Mesenchymal stem cell (in vitro differentiated cells and primary cell): ENCODE results near the gene PIGN.
"Not testable (repeated sequence)": the region's sequence is repeated elsewhere in the genome, so short reads cannot be mapped to it uniquely, and the experiment has no call there.

Experiments used
- DNase-seq: peaks from one replicate; pipeline ENCODE4 v3.0.0-alpha.2; 2013
- H2AFZ ChIP-seq: one replicate; pipeline ENCODE4 v1.6.1; 2013; ENCODE audit warnings: low read depth, mild to moderate bottlenecking, control low read depth, inconsistent platforms, low read length, moderate library complexity
- H2AK5ac ChIP-seq: 2 replicates; pipeline ENCODE4 v1.6.1; 2013; ENCODE audit warnings: low read length, moderate library complexity, mild to moderate bottlenecking, inconsistent platforms; ENCODE audit not compliant: severe bottlenecking
- H2BK120ac ChIP-seq: one replicate; pipeline ENCODE4 v1.6.1; 2013; ENCODE audit warnings: low read depth, mild to moderate bottlenecking, inconsistent platforms, low read length, moderate library complexity
- H2BK12ac ChIP-seq, 2 experiments: one replicate each; pipeline ENCODE4 v1.6.1; 2013; ENCODE audit warnings: inconsistent platforms in 2 of 2, low read length in 2 of 2, mild to moderate bottlenecking in 2 of 2, moderate library complexity in 2 of 2, control low read depth in 1 of 2
- H2BK15ac ChIP-seq: one replicate; pipeline ENCODE4 v1.6.1; 2013; ENCODE audit warnings: mild to moderate bottlenecking, low read depth, inconsistent platforms; ENCODE audit not compliant: poor library complexity, severe bottlenecking
- H2BK5ac ChIP-seq: 2 replicates; pipeline ENCODE4 v1.6.1; 2013; ENCODE audit warnings: low read depth, mild to moderate bottlenecking, low read length, control low read depth, inconsistent platforms; ENCODE audit not compliant: poor library complexity, severe bottlenecking
- H3K14ac ChIP-seq, 2 experiments: one replicate each; pipeline ENCODE4 v1.6.1; 2013; ENCODE audit warnings: inconsistent platforms in 2 of 2, low read length in 2 of 2, control low read depth in 1 of 2, mild to moderate bottlenecking in 1 of 2, moderate library complexity in 1 of 2
- H3K18ac ChIP-seq, 2 experiments: one replicate each; pipeline ENCODE4 v1.6.1; 2013; ENCODE audit warnings: inconsistent platforms in 2 of 2, low read length in 2 of 2, control low read depth in 1 of 2, low read depth in 1 of 2, mild to moderate bottlenecking in 1 of 2
- H3K23ac ChIP-seq, 2 experiments: one replicate each; pipeline ENCODE4 v1.6.1; 2013; ENCODE audit warnings: inconsistent platforms in 2 of 2, low read length in 2 of 2, mild to moderate bottlenecking in 2 of 2, moderate library complexity in 2 of 2, control low read depth in 1 of 2
- H3K27ac ChIP-seq: 2 replicates; pipeline ENCODE4 v1.5.1; 2013; ENCODE audit warnings: mild to moderate bottlenecking, moderate library complexity, low read length, control low read depth, inconsistent platforms; ENCODE audit not compliant: poor library complexity, severe bottlenecking
- H3K27me3 ChIP-seq, 2 experiments: 2 replicates each; pipeline versions ENCODE4 v1.6.1 to v1.7.0; 2013; ENCODE audit warnings: low read length in 2 of 2, mild to moderate bottlenecking in 2 of 2, moderate library complexity in 2 of 2, control low read depth in 1 of 2, inconsistent platforms in 1 of 2; ENCODE audit not compliant: control insufficient read depth in 1 of 2, insufficient read depth in 1 of 2
- H3K36me3 ChIP-seq, 2 experiments: 2 replicates each; pipeline versions ENCODE4 v1.6.1 to v1.7.0; 2013; ENCODE audit warnings: low read length in 2 of 2, control low read depth in 1 of 2, inconsistent platforms in 1 of 2, low read depth in 1 of 2, mild to moderate bottlenecking in 1 of 2; ENCODE audit not compliant: insufficient read depth in 2 of 2, control insufficient read depth in 1 of 2
- H3K4ac ChIP-seq, 2 experiments: one replicate each; pipeline ENCODE4 v1.6.1; 2013; ENCODE audit warnings: inconsistent platforms in 2 of 2, low read length in 2 of 2, mild to moderate bottlenecking in 2 of 2, moderate library complexity in 2 of 2, control low read depth in 1 of 2, low read depth in 1 of 2
- H3K4me1 ChIP-seq: 2 replicates; pipeline ENCODE4 v1.6.1; 2013; ENCODE audit warnings: low read depth, low read length, control low read depth; ENCODE audit not compliant: control insufficient read depth, insufficient read depth
- H3K4me2 ChIP-seq: 2 replicates; pipeline ENCODE4 v1.6.1; 2013; ENCODE audit warnings: low read length, mild to moderate bottlenecking, inconsistent platforms; ENCODE audit not compliant: poor library complexity, severe bottlenecking
- H3K4me3 ChIP-seq, 2 experiments: 2 replicates each; pipeline versions ENCODE4 v1.5.1 to v1.7.0; 2013; ENCODE audit warnings: low read length in 2 of 2, mild to moderate bottlenecking in 2 of 2, control low read depth in 1 of 2, low read depth in 1 of 2; ENCODE audit not compliant: insufficient read depth in 1 of 2
- H3K79me1 ChIP-seq: replicated peaks from 2 replicates; pipeline ENCODE4 v1.6.1; 2013; ENCODE audit warnings: mild to moderate bottlenecking, control low read depth, low read length, inconsistent platforms; ENCODE audit not compliant: poor library complexity, severe bottlenecking
- H3K9ac ChIP-seq: 2 replicates; pipeline ENCODE4 v1.7.0; 2013; ENCODE audit warnings: mild to moderate bottlenecking, low read length, moderate library complexity
- H3K9me3 ChIP-seq: 2 replicates; pipeline ENCODE4 v1.7.0; 2013; ENCODE audit warnings: mild to moderate bottlenecking, low read length; ENCODE audit not compliant: control insufficient read depth
- H4K8ac ChIP-seq: one replicate; pipeline ENCODE4 v1.6.1; 2013; ENCODE audit warnings: inconsistent platforms, mild to moderate bottlenecking, low read length, moderate library complexity
- H4K91ac ChIP-seq: one replicate; pipeline ENCODE4 v1.6.1; 2013; ENCODE audit warnings: mild to moderate bottlenecking, low read length, inconsistent platforms
- WGBS: methylation state at CpG from one replicate; pipeline ENCODE4 v1.1.7; 2013; ENCODE audit warnings: mixed read lengths; 5-methylcytosine and 5-hydroxymethylcytosine counted together

The PIGN gene

DNA sequence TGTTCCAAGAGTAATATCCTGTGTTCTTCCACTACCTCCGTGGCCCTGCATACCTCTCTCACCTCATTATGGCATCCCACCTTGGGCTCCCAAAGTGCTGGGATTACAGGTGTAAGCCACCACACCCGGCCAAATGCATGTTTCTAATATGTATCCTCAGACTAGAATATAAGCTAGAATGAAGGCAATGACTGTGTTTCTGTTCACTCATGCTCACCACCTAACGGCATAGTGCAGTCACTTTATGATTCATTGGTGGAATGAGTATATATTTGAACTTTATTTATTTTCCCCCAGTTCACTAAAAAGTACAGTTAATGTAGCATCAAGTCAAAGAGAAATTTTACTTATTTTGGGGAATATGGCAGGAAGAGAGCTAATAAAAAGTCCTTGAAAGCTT lies 11.3 kb downstream of the PIGN start:
- Histone ChIP-seq H4K91ac (no peak overlapping the region), H3K14ac (no peak overlapping the region), H3K4me1 (no peaks in the 10 kb centered on the region), H3K27me3 (no peaks in the 10 kb centered on the region), H2BK5ac (no peak overlapping the region), H3K27ac (no peak overlapping the region), H3K4me3 (no peak overlapping the region), H2BK15ac (no peak overlapping the region), H2AFZ (no peak overlapping the region), H3K9me3 (no peaks in the 10 kb centered on the region), H2BK120ac (no peak overlapping the region), H3K79me1 (peaks cover 6% of the 10 kb centered on the region), H3K4ac (no peak overlapping the region), H4K8ac (no peak overlapping the region), H2AK5ac (no peak overlapping the region), H3K18ac (no peak overlapping the region), H3K23ac (no peak overlapping the region), H3K4me2 (no peak overlapping the region), H3K9ac (no peak overlapping the region), H2BK12ac (no peak overlapping the region), H3K36me3 (no peaks in the 10 kb centered on the region)
- no peak for DNase-seq
- WGBS = 100% methylated on average over 1 of the region's 3 CpGs

DNA sequence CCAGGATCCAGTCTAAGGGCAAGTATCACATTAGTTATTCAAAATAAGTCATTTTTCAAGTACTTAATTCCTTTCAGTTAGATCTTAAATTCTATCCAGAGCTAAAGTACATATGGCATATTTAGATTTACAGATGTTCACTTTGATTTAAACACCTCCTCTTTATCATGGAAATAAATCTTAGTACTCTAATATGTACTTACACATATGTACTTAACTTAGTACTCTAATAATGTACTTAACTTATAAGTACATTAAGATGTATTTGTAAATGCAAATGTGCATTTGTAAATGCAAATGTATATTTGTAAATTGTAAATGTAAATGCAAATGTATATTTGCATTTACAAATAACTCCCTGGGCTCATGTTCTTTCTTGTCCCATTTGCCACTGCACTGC lies 14.6 kb downstream of the PIGN start:
- Histone ChIP-seq H3K36me3 (no peaks in the 10 kb centered on the region), H2BK120ac (no peak overlapping the region), H2AK5ac (no peak overlapping the region), H3K4ac (no peak overlapping the region), H2BK12ac (no peak overlapping the region), H3K27ac (no peak overlapping the region), H3K4me2 (no peak overlapping the region), H2AFZ (no peak overlapping the region), H2BK15ac (no peak overlapping the region), H2BK5ac (no peak overlapping the region), H3K4me3 (no peak overlapping the region), H3K14ac (no peak overlapping the region), H3K9me3 (no peaks in the 10 kb centered on the region), H4K8ac (no peak overlapping the region), H3K18ac (no peak overlapping the region), H3K27me3 (no peaks in the 10 kb centered on the region), H3K4me1 (no peaks in the 10 kb centered on the region), H4K91ac (no peak overlapping the region), H3K79me1 (peaks cover 4% of the 10 kb centered on the region), H3K9ac (no peak overlapping the region), H3K23ac (no peak overlapping the region)
- DNase-seq = no peak

GRCh38 chr18:62170857-62171256 lies 16.0 kb downstream of the PIGN start:
- Histone ChIP-seq H3K9me3 (no peaks in the 10 kb centered on the region), H3K36me3 (no peaks in the 10 kb centered on the region), H2BK5ac (no peak overlapping the region), H3K79me1 (peaks cover 7% of the 10 kb centered on the region), H3K27me3 (no peaks in the 10 kb centered on the region), H3K4me2 (no peak overlapping the region), H3K4me3 (no peak overlapping the region), H3K14ac (no peak overlapping the region), H3K23ac (no peak overlapping the region), H3K18ac (no peak overlapping the region), H2BK15ac (no peak overlapping the region), H2AFZ (no peak overlapping the region), H3K4ac (no peak overlapping the region), H2BK12ac (no peak overlapping the region), H4K91ac (no peak overlapping the region), H2AK5ac (no peak overlapping the region), H2BK120ac (no peak overlapping the region), H4K8ac (no peak overlapping the region), H3K9ac (no peak overlapping the region), H3K27ac (no peak overlapping the region), H3K4me1 (no peaks in the 10 kb centered on the region)
- DNase-seq = no peak
- no CpG with 5 or more reads among the region's 1 CpG for WGBS

DNA sequence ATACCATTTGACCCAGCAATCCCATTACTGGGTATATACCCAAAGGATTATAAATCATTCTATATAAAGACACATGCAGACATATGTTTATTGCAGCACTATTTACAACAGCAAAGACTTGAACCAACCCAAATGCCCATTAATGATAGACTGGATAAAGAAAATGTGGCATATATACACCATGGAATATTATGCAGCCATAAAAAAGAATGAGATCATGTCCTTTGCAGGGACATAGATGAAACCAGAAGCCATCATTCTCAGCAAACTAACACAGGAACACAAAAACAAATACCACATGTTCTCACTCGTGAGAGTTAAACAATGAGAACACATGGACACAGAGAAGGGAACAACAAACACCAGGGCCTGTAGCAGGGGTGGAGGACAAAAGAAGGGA lies 20.3 kb downstream of the PIGN start:
- not testable (repeated sequence) for H4K91ac ChIP-seq, H3K4me2 ChIP-seq, H4K8ac ChIP-seq, H3K79me1 ChIP-seq, H3K23ac ChIP-seq, H3K27me3 ChIP-seq, H2BK15ac ChIP-seq, H2AFZ ChIP-seq, H2BK120ac ChIP-seq, H3K36me3 ChIP-seq, H3K4me3 ChIP-seq, H2AK5ac ChIP-seq, DNase-seq, H3K4ac ChIP-seq, H3K14ac ChIP-seq, H3K4me1 ChIP-seq, H2BK5ac ChIP-seq, H3K18ac ChIP-seq, H3K9ac ChIP-seq, H2BK12ac ChIP-seq, H3K27ac ChIP-seq, H3K9me3 ChIP-seq
- 100% methylated on average over 1 of the region's 1 CpG for WGBS
